ENCODE data around the gene TLR8.

Gene TLR8

GRCh38 chrX:12906046-12906761, at the start of gene TLR8:
TSS of gene TLR8 (plus strand) at chrX:12906620. CDS start at chrX:12906707, 87 bp downstream.
- DNase-seq (ENCODE audit: insufficient read length, low spot score) (no peak), FAIRE-seq (no peak)
- no peak for TF ChIP-seq POLR2A (IDR thresholded peaks at IDR 0.05; ENCODE audit: low read depth, low read length)

DNA sequence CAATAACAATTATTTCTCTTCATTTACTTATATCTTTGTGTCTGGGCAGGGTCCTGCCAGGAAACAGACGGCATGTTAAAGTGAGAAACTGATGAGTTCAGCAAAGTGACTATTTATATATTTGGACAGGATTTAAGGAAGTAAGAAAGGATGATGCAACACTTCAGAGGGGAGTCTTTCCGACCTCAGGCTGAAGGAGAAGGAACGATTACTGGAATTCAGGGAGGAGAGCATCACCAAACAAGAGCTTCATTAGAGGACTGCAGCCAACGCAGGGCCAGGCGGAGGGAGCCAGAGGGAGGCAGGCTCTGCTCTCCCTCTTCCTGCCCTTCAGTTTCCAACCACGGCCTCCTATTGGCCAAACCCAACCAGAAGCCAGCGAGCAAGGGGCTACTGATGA, 41.1 kb upstream of the TLR8 start:
- FAIRE-seq (no peak), DNase-seq (ENCODE audit: insufficient read length, low spot score) (no peak)
- no peak for TF ChIP-seq POLR2A (IDR thresholded peaks at IDR 0.05; ENCODE audit: low read depth, low read length)

- no peak for DNase-seq (ENCODE audit: insufficient read length, low spot score)
- FAIRE-seq: no peak
- TF ChIP-seq POLR2A (IDR thresholded peaks at IDR 0.05; ENCODE audit: low read depth, low read length): no peak
These were observed 39.7 kb upstream of the TLR8 start, which contains the start of gene TLR7 for GRCh38 chrX:12866451-12867377. TSS of gene TLR7 (plus strand) at chrX:12867072. CDS start at chrX:12867579, 507 bp downstream.

- FAIRE-seq (no peak), DNase-seq (ENCODE audit: insufficient read length, low spot score) (no peak)
- no peak for TF ChIP-seq POLR2A (IDR thresholded peaks at IDR 0.05; ENCODE audit: low read depth, low read length)
These were observed 38.7 kb upstream of the TLR8 start for GRCh38 chrX:12867685-12868084.

GRCh38 chrX:12868747-12869146, 37.7 kb upstream of the TLR8 start:
- FAIRE-seq (no peak), DNase-seq (ENCODE audit: insufficient read length, low spot score) (no peak)
- no peak for TF ChIP-seq POLR2A (IDR thresholded peaks at IDR 0.05; ENCODE audit: low read depth, low read length)

- TF ChIP-seq POLR2A (IDR thresholded peaks at IDR 0.05; ENCODE audit: low read depth, low read length): no peak
- FAIRE-seq: no peak
- no peak for DNase-seq (ENCODE audit: insufficient read length, low spot score)
These were observed 35.2 kb upstream of the TLR8 start for GRCh38 chrX:12871257-12871656.

GRCh38 chrX:12872741-12873140, 33.7 kb upstream of the TLR8 start:
- FAIRE-seq: no peak
- DNase-seq (ENCODE audit: insufficient read length, low spot score): no peak
- no peak for TF ChIP-seq POLR2A (IDR thresholded peaks at IDR 0.05; ENCODE audit: low read depth, low read length)

- no peak for DNase-seq (ENCODE audit: insufficient read length, low spot score)
These were observed 31.8 kb upstream of the TLR8 start for GRCh38 chrX:12874581-12874980.

DNA sequence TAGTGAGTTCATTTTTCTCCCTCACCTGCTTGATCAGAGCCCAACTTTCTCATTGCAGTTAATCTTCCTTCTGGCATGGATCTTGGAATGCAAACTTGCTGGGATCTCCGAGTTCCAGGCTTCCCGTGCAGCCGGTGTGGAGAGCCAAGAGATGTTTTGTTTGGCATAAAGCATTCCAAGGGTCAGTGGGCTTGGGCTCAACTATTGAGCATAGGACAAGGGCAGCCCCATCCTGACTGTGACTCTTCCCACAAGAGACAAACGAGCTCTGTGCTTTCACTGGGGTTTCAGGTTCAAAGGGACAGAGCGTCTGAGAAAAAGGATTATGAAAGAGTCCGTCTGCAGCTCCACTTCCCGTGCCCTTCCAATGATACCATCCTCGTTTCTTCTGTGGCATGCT, 29.0 kb upstream of the TLR8 start:
- FAIRE-seq: no peak
- no peak for TF ChIP-seq POLR2A (IDR thresholded peaks at IDR 0.05; ENCODE audit: low read depth, low read length)
- no peak for DNase-seq (ENCODE audit: insufficient read length, low spot score)

More at GRCh38 chrX:12874581-12874980, 31.8 kb upstream of the TLR8 start:
- no peak for TF ChIP-seq POLR2A (IDR thresholded peaks at IDR 0.05; ENCODE audit: low read depth, low read length)
- FAIRE-seq: no peak

- FAIRE-seq (no peak), DNase-seq (ENCODE audit: insufficient read length, low spot score) (no peak)
- no peak for TF ChIP-seq POLR2A (IDR thresholded peaks at IDR 0.05; ENCODE audit: low read depth, low read length)
These were observed 27.9 kb upstream of the TLR8 start for GRCh38 chrX:12878536-12878935.

DNA sequence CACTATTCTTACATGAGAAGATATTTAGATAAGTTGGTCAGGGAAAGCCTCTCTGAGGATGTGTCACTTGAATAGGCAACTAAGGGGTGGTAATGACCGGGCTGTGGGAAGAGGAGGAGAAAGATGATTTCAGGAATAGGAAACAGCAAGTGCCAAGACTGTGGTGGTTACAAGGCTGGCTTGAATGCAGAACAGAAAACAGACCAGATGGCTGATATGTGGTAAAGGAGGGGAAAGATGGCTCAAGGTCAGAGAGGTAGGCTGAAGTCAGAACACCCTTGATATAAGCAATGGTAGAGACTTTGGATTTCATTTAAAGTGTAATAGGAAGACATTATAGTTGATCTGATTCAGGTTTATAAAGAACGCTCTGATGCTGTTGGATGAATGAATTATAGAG, 24.5 kb upstream of the TLR8 start:
- DNase-seq (ENCODE audit: insufficient read length, low spot score) (no peak), FAIRE-seq (no peak)

DNA sequence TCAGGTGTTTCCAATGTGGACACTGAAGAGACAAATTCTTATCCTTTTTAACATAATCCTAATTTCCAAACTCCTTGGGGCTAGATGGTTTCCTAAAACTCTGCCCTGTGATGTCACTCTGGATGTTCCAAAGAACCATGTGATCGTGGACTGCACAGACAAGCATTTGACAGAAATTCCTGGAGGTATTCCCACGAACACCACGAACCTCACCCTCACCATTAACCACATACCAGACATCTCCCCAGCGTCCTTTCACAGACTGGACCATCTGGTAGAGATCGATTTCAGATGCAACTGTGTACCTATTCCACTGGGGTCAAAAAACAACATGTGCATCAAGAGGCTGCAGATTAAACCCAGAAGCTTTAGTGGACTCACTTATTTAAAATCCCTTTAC, 20.9 kb upstream of the TLR8 start:
- DNase-seq (ENCODE audit: insufficient read length, low spot score) (no peak), FAIRE-seq (no peak)
- no peak for TF ChIP-seq POLR2A (IDR thresholded peaks at IDR 0.05; ENCODE audit: low read depth, low read length)

More for the DNA sequence above, 24.5 kb upstream of the TLR8 start:
- no peak for TF ChIP-seq POLR2A (IDR thresholded peaks at IDR 0.05; ENCODE audit: low read depth, low read length)

DNA sequence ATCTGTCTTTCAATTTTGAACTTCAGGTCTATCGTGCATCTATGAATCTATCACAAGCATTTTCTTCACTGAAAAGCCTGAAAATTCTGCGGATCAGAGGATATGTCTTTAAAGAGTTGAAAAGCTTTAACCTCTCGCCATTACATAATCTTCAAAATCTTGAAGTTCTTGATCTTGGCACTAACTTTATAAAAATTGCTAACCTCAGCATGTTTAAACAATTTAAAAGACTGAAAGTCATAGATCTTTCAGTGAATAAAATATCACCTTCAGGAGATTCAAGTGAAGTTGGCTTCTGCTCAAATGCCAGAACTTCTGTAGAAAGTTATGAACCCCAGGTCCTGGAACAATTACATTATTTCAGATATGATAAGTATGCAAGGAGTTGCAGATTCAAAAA, 19.9 kb upstream of the TLR8 start:
- no peak for TF ChIP-seq POLR2A (IDR thresholded peaks at IDR 0.05; ENCODE audit: low read depth, low read length)
- FAIRE-seq: no peak
- no peak for DNase-seq (ENCODE audit: insufficient read length, low spot score)

DNA sequence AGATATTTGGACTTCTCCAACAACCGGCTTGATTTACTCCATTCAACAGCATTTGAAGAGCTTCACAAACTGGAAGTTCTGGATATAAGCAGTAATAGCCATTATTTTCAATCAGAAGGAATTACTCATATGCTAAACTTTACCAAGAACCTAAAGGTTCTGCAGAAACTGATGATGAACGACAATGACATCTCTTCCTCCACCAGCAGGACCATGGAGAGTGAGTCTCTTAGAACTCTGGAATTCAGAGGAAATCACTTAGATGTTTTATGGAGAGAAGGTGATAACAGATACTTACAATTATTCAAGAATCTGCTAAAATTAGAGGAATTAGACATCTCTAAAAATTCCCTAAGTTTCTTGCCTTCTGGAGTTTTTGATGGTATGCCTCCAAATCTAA, 19.3 kb upstream of the TLR8 start:
- DNase-seq (ENCODE audit: insufficient read length, low spot score) (no peak), FAIRE-seq (no peak)
- TF ChIP-seq POLR2A (IDR thresholded peaks at IDR 0.05; ENCODE audit: low read depth, low read length): no peak

Data from H54 (cell line).